ENCODE measurements around the gene NREP.
"Not testable (repeated sequence)": the region's sequence is repeated elsewhere in the genome, so short reads cannot be mapped to it uniquely, and the experiment has no call there.

NREP gene

GRCh38 chr5:111739416-111739815 is 17.6 kb downstream of the NREP start:
- DNase-seq (ENCODE audit: low read depth in 2 of 2): no peak

- DNase-seq (ENCODE audit: low read depth in 2 of 2): no peak
Measured at GRCh38 chr5:111738118-111738517, 18.9 kb downstream of the NREP start.

GRCh38 chr5:111737716-111738115 is 19.3 kb downstream of the NREP start:
- no peak for DNase-seq (ENCODE audit: low read depth in 2 of 2)

- DNase-seq (ENCODE audit: low read depth in 2 of 2): peak in 1 of 2 donors; percentile 8
Measured at GRCh38 chr5:111735583-111736270, 21.3 kb downstream of the NREP start.

- no peak for DNase-seq (ENCODE audit: low read depth in 2 of 2)
Measured at GRCh38 chr5:111734597-111734996, 22.4 kb downstream of the NREP start.

GRCh38 chr5:111734013-111734412 is 23.0 kb downstream of the NREP start:
- no peak for DNase-seq (ENCODE audit: low read depth in 2 of 2)

GRCh38 chr5:111733571-111733970 is 23.4 kb downstream of the NREP start:
- DNase-seq (ENCODE audit: low read depth in 2 of 2): no peak

- DNase-seq (ENCODE audit: low read depth in 2 of 2): no peak
Measured at GRCh38 chr5:111731638-111732037, 25.4 kb downstream of the NREP start.

GRCh38 chr5:111730659-111731382 is 26.2 kb downstream of the NREP start:
- DNase-seq (ENCODE audit: low read depth in 2 of 2): no peak

GRCh38 chr5:111728941-111729340 is 28.1 kb downstream of the NREP start:
- DNase-seq (ENCODE audit: low read depth in 2 of 2): no peak

GRCh38 chr5:111726986-111727385 is 30.0 kb downstream of the NREP start:
- no peak for DNase-seq (ENCODE audit: low read depth in 2 of 2)

GRCh38 chr5:111722140-111722539 is 34.9 kb downstream of the NREP start:
- DNase-seq (ENCODE audit: low read depth in 2 of 2): no peak

GRCh38 chr5:111720333-111720890 is 36.6 kb downstream of the NREP start:
- DNase-seq (ENCODE audit: low read depth in 2 of 2): no peak

- no peak for DNase-seq (ENCODE audit: low read depth in 2 of 2)
Measured at GRCh38 chr5:111719773-111720172, 37.2 kb downstream of the NREP start.

GRCh38 chr5:111716789-111717188 is 40.2 kb downstream of the NREP start:
- DNase-seq (ENCODE audit: low read depth in 2 of 2): not testable (repeated sequence)

GRCh38 chr5:111707630-111708164 is 49.3 kb downstream of the NREP start:
- no peak for DNase-seq (ENCODE audit: low read depth in 2 of 2)

- DNase-seq (ENCODE audit: low read depth in 2 of 2): no peak
Measured at GRCh38 chr5:111706345-111706744, 50.6 kb downstream of the NREP start.

GRCh38 chr5:111704452-111705085 is 52.4 kb downstream of the NREP start:
- DNase-seq (ENCODE audit: low read depth in 2 of 2): no peak

GRCh38 chr5:111703662-111704061 is 53.3 kb downstream of the NREP start:
- no peak for DNase-seq (ENCODE audit: low read depth in 2 of 2)

GRCh38 chr5:111699976-111700375 is 57.0 kb downstream of the NREP start:
- DNase-seq (ENCODE audit: low read depth in 2 of 2): no peak

- no peak for DNase-seq (ENCODE audit: low read depth in 2 of 2)
Measured at GRCh38 chr5:111699324-111699723, 57.7 kb downstream of the NREP start.
